Measurements from ENCODE around the gene ATXN7L1.
"Not testable (repeated sequence)": the region's sequence is repeated elsewhere in the genome, so short reads cannot be mapped to it uniquely, and the experiment has no call there.

The ATXN7L1 gene

GRCh38 chr7:105794741-105795729, 81.4 kb downstream of the ATXN7L1 start:
- no peak for DNase-seq (ENCODE audit: extremely low spot score)
- no peak for TF ChIP-seq ZNF384 (IDR thresholded peaks at IDR 0.05)
- TF ChIP-seq CTBP1 (IDR thresholded peaks at IDR 0.05; ENCODE audit: borderline replicate concordance): no peak
- no peak for TF ChIP-seq FOXM1 (IDR thresholded peaks at IDR 0.05; ENCODE audit: borderline replicate concordance)
- TF ChIP-seq NFRKB (IDR thresholded peaks at IDR 0.05): no peak
- TF ChIP-seq ARNT (IDR thresholded peaks at IDR 0.05): no peak
- no peak for TF ChIP-seq SUZ12 (IDR thresholded peaks at IDR 0.05)
- no peak for TF ChIP-seq L3MBTL2 (conservative IDR thresholded peaks at IDR 0.05)
- TF ChIP-seq ELF4 (IDR thresholded peaks at IDR 0.05): no peak
- no peak for TF ChIP-seq HDGF (IDR thresholded peaks at IDR 0.05; ENCODE audit: borderline replicate concordance)
- no peak for TF ChIP-seq TARDBP (IDR thresholded peaks at IDR 0.05)
- TF ChIP-seq FOXK2 (IDR thresholded peaks at IDR 0.05): no peak
- TF ChIP-seq LEF1 (IDR thresholded peaks at IDR 0.05; ENCODE audit: borderline replicate concordance): no peak
- no peak for TF ChIP-seq BHLHE40 (IDR thresholded peaks at IDR 0.05; ENCODE audit: borderline replicate concordance)
- TF ChIP-seq PKNOX1 (IDR thresholded peaks at IDR 0.05): no peak
- no peak for TF ChIP-seq FOXA1 (IDR thresholded peaks at IDR 0.05)
- TF ChIP-seq SP1 (IDR thresholded peaks at IDR 0.05): no peak
- CTCF ChIA-PET: no interaction called here
- POLR2A ChIA-PET: no interaction called here

DNA sequence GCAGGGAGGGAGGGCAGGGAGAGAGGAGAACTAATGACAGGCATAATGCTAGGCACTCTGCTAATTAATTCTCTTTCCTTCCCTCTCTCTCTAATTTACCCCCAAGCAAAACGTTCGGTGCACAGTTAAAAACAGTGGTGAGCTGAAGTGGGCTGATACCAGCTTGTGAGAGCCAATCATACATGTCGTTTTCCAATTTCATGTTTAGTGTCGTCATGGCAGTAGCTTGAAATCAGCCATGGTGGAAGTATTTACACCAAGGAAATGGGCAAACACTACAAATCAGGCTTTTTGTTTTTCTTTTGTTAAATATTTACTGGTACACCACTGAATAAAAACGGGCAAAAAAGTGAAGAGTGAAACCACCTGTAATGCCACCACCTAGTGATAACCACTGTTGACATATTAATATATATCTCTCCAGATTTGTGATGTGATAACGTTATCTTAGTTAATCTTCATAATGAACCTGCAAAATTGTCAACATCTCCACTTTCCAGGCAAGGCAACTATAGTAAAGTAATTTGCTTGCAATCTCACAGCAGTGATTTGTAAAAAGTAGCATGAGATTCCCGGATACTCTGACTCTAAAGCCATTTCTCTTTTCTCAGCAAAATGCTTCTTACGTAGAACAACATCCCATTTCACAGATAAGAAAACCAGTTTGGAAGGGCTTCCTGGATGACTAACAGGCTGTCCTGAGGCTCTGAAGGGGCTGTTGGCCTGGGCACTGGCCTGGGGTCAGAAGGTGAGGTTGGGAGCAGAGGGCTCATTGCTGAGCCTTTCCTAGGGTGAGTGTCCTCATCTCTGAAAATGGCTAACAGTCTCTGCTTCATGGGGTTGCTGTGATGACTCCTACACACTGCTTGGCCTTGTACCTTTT, 83.7 kb downstream of the ATXN7L1 start:
- POLR2A ChIA-PET: no interaction called here
- CTCF ChIA-PET: no interaction called here
- TF ChIP-seq CTBP1 (IDR thresholded peaks at IDR 0.05; ENCODE audit: borderline replicate concordance) (no peak), ARNT (IDR thresholded peaks at IDR 0.05) (no peak), SP1 (IDR thresholded peaks at IDR 0.05) (no peak), SUZ12 (IDR thresholded peaks at IDR 0.05) (no peak), ZNF384 (IDR thresholded peaks at IDR 0.05) (no peak), LEF1 (IDR thresholded peaks at IDR 0.05; ENCODE audit: borderline replicate concordance) (no peak), TARDBP (IDR thresholded peaks at IDR 0.05) (no peak), ELF4 (IDR thresholded peaks at IDR 0.05) (no peak), FOXM1 (IDR thresholded peaks at IDR 0.05; ENCODE audit: borderline replicate concordance) (no peak), BHLHE40 (IDR thresholded peaks at IDR 0.05; ENCODE audit: borderline replicate concordance) (no peak)
- DNase-seq (ENCODE audit: extremely low spot score): no peak

DNA sequence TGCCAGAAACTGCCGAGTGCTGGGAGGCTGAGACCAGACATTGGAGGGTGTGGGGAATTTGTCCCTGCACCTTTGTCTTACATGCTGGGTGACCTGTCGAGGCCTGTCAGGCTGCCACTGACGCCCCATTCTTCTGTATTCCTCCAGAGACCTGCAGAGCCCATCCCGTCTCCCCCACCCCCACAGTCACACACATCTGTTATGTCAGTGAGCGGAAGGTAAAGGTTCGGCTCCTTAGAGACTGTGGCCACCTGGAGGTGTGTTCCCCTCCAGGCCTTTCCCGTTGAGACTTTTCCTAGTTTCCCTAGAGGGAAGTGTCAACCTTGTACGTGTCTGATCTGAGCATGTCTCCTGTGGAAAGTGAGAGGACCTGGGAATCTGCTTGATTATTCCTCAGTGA, 84.5 kb downstream of the ATXN7L1 start:
- no peak for DNase-seq (ENCODE audit: extremely low spot score)
- TF ChIP-seq FOXK2 (IDR thresholded peaks at IDR 0.05) (no peak), ZNF384 (IDR thresholded peaks at IDR 0.05) (no peak), ARNT (IDR thresholded peaks at IDR 0.05) (no peak), BHLHE40 (IDR thresholded peaks at IDR 0.05; ENCODE audit: borderline replicate concordance) (no peak)
- ChIA-PET POLR2A (no interaction called here), CTCF (no interaction called here)

DNA sequence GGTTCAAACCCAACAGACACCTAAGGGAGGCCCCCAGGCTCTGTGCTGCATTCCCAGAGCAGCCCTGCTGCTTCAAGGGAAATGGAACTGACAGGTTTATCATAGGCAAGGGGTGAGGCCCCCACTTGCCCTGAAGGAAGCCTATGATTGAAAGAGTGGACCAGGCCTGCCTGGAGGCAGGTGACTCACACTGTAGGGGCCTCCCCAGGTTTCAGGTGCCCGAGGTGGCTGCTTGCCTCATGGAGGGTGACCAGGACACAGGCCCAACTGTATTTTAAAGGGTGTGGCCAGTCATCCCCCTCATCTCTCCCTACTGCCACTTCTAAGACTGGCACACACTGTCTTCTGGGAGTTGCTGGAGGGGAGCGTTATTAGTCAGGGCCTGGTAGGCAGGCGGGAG, 85.4 kb downstream of the ATXN7L1 start:
- TF ChIP-seq NFRKB (IDR thresholded peaks at IDR 0.05) (no peak), CTBP1 (IDR thresholded peaks at IDR 0.05; ENCODE audit: borderline replicate concordance) (no peak), ELF4 (IDR thresholded peaks at IDR 0.05) (no peak), ZNF384 (IDR thresholded peaks at IDR 0.05) (no peak), SP1 (IDR thresholded peaks at IDR 0.05) (no peak), FOXM1 (IDR thresholded peaks at IDR 0.05; ENCODE audit: borderline replicate concordance) (no peak), SUZ12 (IDR thresholded peaks at IDR 0.05) (no peak), ARNT (IDR thresholded peaks at IDR 0.05) (no peak), FOXK2 (IDR thresholded peaks at IDR 0.05) (no peak), LEF1 (IDR thresholded peaks at IDR 0.05; ENCODE audit: borderline replicate concordance) (no peak), HDGF (IDR thresholded peaks at IDR 0.05; ENCODE audit: borderline replicate concordance) (no peak)
- no peak for DNase-seq (ENCODE audit: extremely low spot score)
- CTCF ChIA-PET: no interaction called here
- POLR2A ChIA-PET: no interaction called here

DNA sequence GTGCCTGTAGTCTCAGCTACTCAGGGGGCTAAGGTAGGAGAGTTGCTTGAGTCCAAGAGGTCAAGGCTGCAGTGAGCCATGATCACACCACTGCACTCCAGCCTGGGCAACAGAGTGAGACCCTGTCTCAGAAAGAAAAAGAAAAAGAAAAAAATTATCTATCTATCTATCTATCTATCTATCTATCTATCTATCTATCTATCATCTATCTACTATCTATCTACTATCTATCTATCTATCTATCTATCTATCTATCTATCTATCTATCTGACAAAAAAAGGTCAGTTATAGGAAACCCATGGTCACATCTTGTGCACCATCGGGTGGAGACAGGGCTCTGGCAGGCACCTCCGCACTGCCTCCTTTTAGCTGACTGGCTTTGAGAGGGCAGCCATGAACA, 85.9 kb downstream of the ATXN7L1 start:
- CTCF ChIA-PET; DNase-seq (ENCODE audit: extremely low spot score); POLR2A ChIA-PET: not testable (repeated sequence)

DNA sequence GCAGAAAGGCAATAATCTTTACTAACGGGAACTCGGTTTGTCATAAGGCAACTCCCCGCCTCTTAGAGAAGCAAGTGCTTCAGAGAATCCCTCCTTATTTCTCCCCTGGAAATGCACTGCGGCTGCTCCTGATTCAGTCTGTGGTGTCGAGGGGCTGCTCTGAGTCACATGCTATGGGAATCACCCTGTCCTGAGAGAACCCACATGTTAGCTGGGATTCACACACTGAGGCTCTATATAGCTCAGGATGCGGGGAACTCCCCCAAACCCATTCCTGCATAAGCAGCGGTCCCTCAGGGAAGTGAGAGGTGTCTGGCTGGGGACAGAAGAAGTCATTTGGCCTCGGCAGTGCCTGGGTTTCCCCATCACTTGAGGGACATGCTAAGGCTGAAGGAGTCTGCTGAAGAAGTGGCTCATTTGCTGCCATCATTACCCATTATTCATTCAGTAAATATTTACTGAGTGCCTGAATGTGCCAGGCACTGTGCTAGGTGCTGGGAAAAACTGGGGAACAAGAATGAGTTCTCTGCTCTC, 87.5 kb downstream of the ATXN7L1 start:
- TF ChIP-seq L3MBTL2 (conservative IDR thresholded peaks at IDR 0.05) (no peak), ZNF384 (IDR thresholded peaks at IDR 0.05) (no peak), PKNOX1 (IDR thresholded peaks at IDR 0.05) (no peak), FOXM1 (IDR thresholded peaks at IDR 0.05; ENCODE audit: borderline replicate concordance) (no peak), HDGF (IDR thresholded peaks at IDR 0.05; ENCODE audit: borderline replicate concordance) (no peak), BHLHE40 (IDR thresholded peaks at IDR 0.05; ENCODE audit: borderline replicate concordance) (no peak), ARNT (IDR thresholded peaks at IDR 0.05) (no peak), SUZ12 (IDR thresholded peaks at IDR 0.05) (no peak), ELF4 (IDR thresholded peaks at IDR 0.05) (no peak), CTBP1 (IDR thresholded peaks at IDR 0.05; ENCODE audit: borderline replicate concordance) (no peak), TARDBP (IDR thresholded peaks at IDR 0.05) (no peak)
- ChIA-PET POLR2A (no interaction called here), CTCF (no interaction called here)
- DNase-seq (ENCODE audit: extremely low spot score): no peak

Measured in HEK293T (cell line).